ENCODE results near the gene GALNT9. TPM values are rescaled to one million over a fixed set of nuclear protein-coding genes. Genes with fewer than 3 reads are reported as not detected.
"Not testable (repeated sequence)": the region's sequence is repeated elsewhere in the genome, so short reads cannot be mapped to it uniquely, and the experiment has no call there.

Gene GALNT9
- total RNA-seq, 1 experiment from 2014 or later: 0.54 TPM

GRCh38 chr12:132199101-132199500, 130.3 kb downstream of the GALNT9 start:
- TF ChIP-seq CTCF (IDR thresholded peaks at IDR 0.05; ENCODE audit: unreplicated experiment): no peak
- H3K4me1 Mint-ChIP-seq (ENCODE audit: low read depth, unreplicated experiment): no peaks in the 10 kb centered on the region
- H3K27me3 Mint-ChIP-seq (ENCODE audit: unreplicated experiment): peaks cover 81% of the 10 kb centered on the region
- H3K4me3 Mint-ChIP-seq (ENCODE audit: low read depth, unreplicated experiment): no peak overlapping the region
- no peaks in the 10 kb centered on the region for H3K36me3 Mint-ChIP-seq (ENCODE audit: insufficient read depth, unreplicated experiment)
- no peak for DNase-seq
- no TSS peak for BruUV-seq (replicated peaks)
- no peak overlapping the region for H3K27ac Mint-ChIP-seq (ENCODE audit: unreplicated experiment)
- H3K9me3 Mint-ChIP-seq (ENCODE audit: low read depth, unreplicated experiment): no peaks in the 10 kb centered on the region
- CTCF ChIA-PET: no interaction called here
- intact Hi-C loops (cut with micrococcal nuclease; ENCODE audit: unreplicated experiment): no loop called here

- no peak for DNase-seq
- H3K27me3 Mint-ChIP-seq (ENCODE audit: unreplicated experiment): peaks cover 82% of the 10 kb centered on the region
- H3K36me3 Mint-ChIP-seq (ENCODE audit: insufficient read depth, unreplicated experiment): no peaks in the 10 kb centered on the region
- no peak for TF ChIP-seq CTCF (IDR thresholded peaks at IDR 0.05; ENCODE audit: unreplicated experiment)
- H3K4me1 Mint-ChIP-seq (ENCODE audit: low read depth, unreplicated experiment): no peaks in the 10 kb centered on the region
- peaks cover 2% of the 10 kb centered on the region for H3K9me3 Mint-ChIP-seq (ENCODE audit: low read depth, unreplicated experiment)
- no peak overlapping the region for H3K27ac Mint-ChIP-seq (ENCODE audit: unreplicated experiment)
- CTCF ChIA-PET: no interaction called here
- BruUV-seq (replicated peaks): no TSS peak
- intact Hi-C loops (cut with micrococcal nuclease; ENCODE audit: unreplicated experiment): no loop called here
- H3K4me3 Mint-ChIP-seq (ENCODE audit: low read depth, unreplicated experiment): no peak overlapping the region
Observed at GRCh38 chr12:132197581-132198354, 131.6 kb downstream of the GALNT9 start.

GRCh38 chr12:132196873-132197390, 132.5 kb downstream of the GALNT9 start:
- intact Hi-C loops (cut with micrococcal nuclease; ENCODE audit: unreplicated experiment): no loop called here
- DNase-seq: no peak
- H3K9me3 Mint-ChIP-seq (ENCODE audit: low read depth, unreplicated experiment): peaks cover 2% of the 10 kb centered on the region
- peaks cover 79% of the 10 kb centered on the region for H3K27me3 Mint-ChIP-seq (ENCODE audit: unreplicated experiment)
- H3K4me3 Mint-ChIP-seq (ENCODE audit: low read depth, unreplicated experiment): no peak overlapping the region
- TF ChIP-seq CTCF (IDR thresholded peaks at IDR 0.05; ENCODE audit: unreplicated experiment): no peak
- BruUV-seq (replicated peaks): no TSS peak
- no peaks in the 10 kb centered on the region for H3K4me1 Mint-ChIP-seq (ENCODE audit: low read depth, unreplicated experiment)
- CTCF ChIA-PET: no interaction called here
- no peak overlapping the region for H3K27ac Mint-ChIP-seq (ENCODE audit: unreplicated experiment)
- no peaks in the 10 kb centered on the region for H3K36me3 Mint-ChIP-seq (ENCODE audit: insufficient read depth, unreplicated experiment)

GRCh38 chr12:132196038-132196872, 133.1 kb downstream of the GALNT9 start:
- H3K27ac Mint-ChIP-seq (ENCODE audit: unreplicated experiment): no peak overlapping the region
- intact Hi-C loops (cut with micrococcal nuclease; ENCODE audit: unreplicated experiment): no loop called here
- TF ChIP-seq CTCF (IDR thresholded peaks at IDR 0.05; ENCODE audit: unreplicated experiment): no peak
- CTCF ChIA-PET: no interaction called here
- no peak overlapping the region for H3K4me3 Mint-ChIP-seq (ENCODE audit: low read depth, unreplicated experiment)
- peaks cover 2% of the 10 kb centered on the region for H3K9me3 Mint-ChIP-seq (ENCODE audit: low read depth, unreplicated experiment)
- H3K27me3 Mint-ChIP-seq (ENCODE audit: unreplicated experiment): peaks cover 76% of the 10 kb centered on the region
- no TSS peak for BruUV-seq (replicated peaks)
- peaks cover 1% of the 10 kb centered on the region for H3K36me3 Mint-ChIP-seq (ENCODE audit: insufficient read depth, unreplicated experiment)
- no peak for DNase-seq
- no peaks in the 10 kb centered on the region for H3K4me1 Mint-ChIP-seq (ENCODE audit: low read depth, unreplicated experiment)

GRCh38 chr12:132195242-132195641, 134.1 kb downstream of the GALNT9 start:
- H3K27me3 Mint-ChIP-seq (ENCODE audit: unreplicated experiment): peaks cover 67% of the 10 kb centered on the region
- H3K4me3 Mint-ChIP-seq (ENCODE audit: low read depth, unreplicated experiment); DNase-seq; BruUV-seq (replicated peaks); H3K9me3 Mint-ChIP-seq (ENCODE audit: low read depth, unreplicated experiment); intact Hi-C loops (cut with micrococcal nuclease; ENCODE audit: unreplicated experiment); H3K4me1 Mint-ChIP-seq (ENCODE audit: low read depth, unreplicated experiment); CTCF ChIA-PET; H3K27ac Mint-ChIP-seq (ENCODE audit: unreplicated experiment): not testable (repeated sequence)
- peaks cover 11% of the 10 kb centered on the region for H3K36me3 Mint-ChIP-seq (ENCODE audit: insufficient read depth, unreplicated experiment)

All from Calu3 (cell line).